Parathyroid adenoma (tissue), 2 donors: Measurements from ENCODE around the gene PMFBP1.

Experiments used
- H2AFZ ChIP-seq: fragments of 300-600 bp; sonication (generic); one replicate; pipeline ENCODE4 v1.7.0; 2017; ENCODE audit warnings: antibody characterized with exemption, mild to moderate bottlenecking
- H3K27ac ChIP-seq: fragments of 300-600 bp; sonication (generic); one replicate; pipeline ENCODE4 v1.7.0; 2017
- H3K27me3 ChIP-seq: fragments of 300-600 bp; sonication (generic); one replicate; pipeline ENCODE4 v1.7.0; 2017; ENCODE audit warnings: low read length; ENCODE audit not compliant: control insufficient read depth, insufficient read depth
- H3K36me3 ChIP-seq: fragments of 300-600 bp; sonication (generic); one replicate; pipeline ENCODE4 v1.7.0; 2017; ENCODE audit warnings: low read length; ENCODE audit not compliant: control insufficient read depth, insufficient read depth
- H3K4me1 ChIP-seq: fragments of 300-600 bp; sonication (generic); one replicate; pipeline ENCODE4 v1.7.0; 2017; ENCODE audit warnings: control low read depth
- H3K4me2 ChIP-seq: fragments of 300-600 bp; sonication (generic); one replicate; pipeline ENCODE4 v1.7.0; 2017; ENCODE audit warnings: low read length
- H3K4me3 ChIP-seq: fragments of 300-600 bp; sonication (generic); one replicate; pipeline ENCODE4 v1.7.0; 2017; ENCODE audit warnings: low read depth, low read length
- H3K79me2 ChIP-seq: fragments of 300-600 bp; sonication (generic); one replicate; pipeline ENCODE4 v1.7.0; 2017; ENCODE audit warnings: control low read depth
- H3K9ac ChIP-seq: fragments of 300-600 bp; sonication (generic); one replicate; pipeline ENCODE4 v1.7.0; 2017; ENCODE audit warnings: mild to moderate bottlenecking
- H3K9me3 ChIP-seq: fragments of 300-600 bp; sonication (generic); one replicate; pipeline ENCODE4 v1.7.0; 2017; ENCODE audit warnings: low read length; ENCODE audit not compliant: control insufficient read depth
- TF ChIP-seq, protein P1 (sequence below): fragments of 300-600 bp; sonication (generic); IDR thresholded peaks from one replicate; pipeline ENCODE4 v1.7.0; 2017; ENCODE audit warnings: antibody characterized with exemption, mild to moderate bottlenecking
- donor health status: primary hyperparathyroidism.

The PMFBP1 gene

DNA sequence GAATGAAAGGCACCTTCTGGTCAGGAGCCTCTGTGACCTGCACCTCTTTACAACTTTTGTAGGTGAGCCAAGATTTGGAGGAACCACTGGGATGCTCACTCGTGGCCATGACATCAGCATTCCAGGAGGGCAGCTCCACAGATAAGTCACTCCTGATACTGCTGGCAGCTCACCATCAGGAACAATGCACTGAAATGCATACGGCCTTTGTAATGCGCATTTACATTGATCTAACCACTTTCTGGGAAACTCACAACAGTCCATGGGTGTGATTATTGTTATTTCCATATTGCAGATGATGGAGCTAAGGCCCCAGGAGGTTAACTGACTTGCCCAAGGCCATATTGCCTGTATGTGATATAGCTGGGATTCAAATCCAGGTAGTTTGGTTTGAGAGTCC, 34.3 kb upstream of the PMFBP1 start:
- Histone ChIP-seq H3K4me1 (no peaks in the 10 kb centered on the region), H3K9me3 (no peaks in the 10 kb centered on the region), H3K79me2 (no peaks in the 10 kb centered on the region), H3K27me3 (no peaks in the 10 kb centered on the region), H3K9ac (no peak overlapping the region), H2AFZ (no peak overlapping the region), H3K4me3 (no peak overlapping the region), H3K4me2 (no peak overlapping the region), H3K36me3 (no peaks in the 10 kb centered on the region), H3K27ac (no peak overlapping the region)
- TF ChIP-seq, protein P1, sequence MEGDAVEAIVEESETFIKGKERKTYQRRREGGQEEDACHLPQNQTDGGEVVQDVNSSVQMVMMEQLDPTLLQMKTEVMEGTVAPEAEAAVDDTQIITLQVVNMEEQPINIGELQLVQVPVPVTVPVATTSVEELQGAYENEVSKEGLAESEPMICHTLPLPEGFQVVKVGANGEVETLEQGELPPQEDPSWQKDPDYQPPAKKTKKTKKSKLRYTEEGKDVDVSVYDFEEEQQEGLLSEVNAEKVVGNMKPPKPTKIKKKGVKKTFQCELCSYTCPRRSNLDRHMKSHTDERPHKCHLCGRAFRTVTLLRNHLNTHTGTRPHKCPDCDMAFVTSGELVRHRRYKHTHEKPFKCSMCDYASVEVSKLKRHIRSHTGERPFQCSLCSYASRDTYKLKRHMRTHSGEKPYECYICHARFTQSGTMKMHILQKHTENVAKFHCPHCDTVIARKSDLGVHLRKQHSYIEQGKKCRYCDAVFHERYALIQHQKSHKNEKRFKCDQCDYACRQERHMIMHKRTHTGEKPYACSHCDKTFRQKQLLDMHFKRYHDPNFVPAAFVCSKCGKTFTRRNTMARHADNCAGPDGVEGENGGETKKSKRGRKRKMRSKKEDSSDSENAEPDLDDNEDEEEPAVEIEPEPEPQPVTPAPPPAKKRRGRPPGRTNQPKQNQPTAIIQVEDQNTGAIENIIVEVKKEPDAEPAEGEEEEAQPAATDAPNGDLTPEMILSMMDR, result no peak

DNA sequence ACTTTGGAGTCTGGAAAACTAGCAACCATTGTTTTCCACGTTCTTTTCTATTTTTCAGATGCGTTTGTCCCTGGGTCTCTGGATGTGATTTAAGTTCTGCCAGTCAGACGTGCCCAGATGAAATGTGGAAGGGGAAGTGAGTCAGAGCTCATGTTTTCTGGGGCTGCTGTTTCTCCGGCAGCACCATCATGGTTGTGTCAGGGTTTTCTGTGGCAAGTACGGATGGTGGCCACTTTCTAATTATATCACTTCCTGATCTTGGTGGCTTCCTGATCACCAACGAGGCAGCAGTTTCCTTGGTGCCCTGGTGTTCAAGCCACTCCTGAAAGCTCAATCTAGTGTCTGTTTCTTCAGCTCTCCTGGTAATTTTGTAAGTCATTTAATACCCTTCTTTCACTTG, 31.4 kb upstream of the PMFBP1 start:
- H3K36me3 ChIP-seq, result no peaks in the 10 kb centered on the region
- TF ChIP-seq, protein P1, result no peak

DNA sequence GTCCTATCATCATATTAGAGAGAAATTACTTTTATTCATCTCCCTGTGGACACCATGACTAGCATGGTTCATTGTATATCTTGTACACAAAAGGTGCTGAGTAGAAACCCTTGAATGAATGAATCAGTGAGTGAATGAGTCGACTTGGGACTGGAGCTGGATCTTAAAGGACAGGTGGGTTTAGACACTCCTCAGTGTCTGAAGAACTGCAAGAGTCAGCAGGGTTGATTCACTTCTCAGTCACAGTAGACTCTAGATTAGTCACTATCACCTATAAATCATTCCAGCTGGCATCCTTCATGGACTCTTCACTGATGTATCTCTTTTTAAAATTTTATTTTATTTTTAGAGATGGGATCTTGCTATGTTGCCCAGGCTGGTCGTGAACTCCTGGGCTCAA, 30.1 kb upstream of the PMFBP1 start:
- Histone ChIP-seq H3K9me3 (no peaks in the 10 kb centered on the region), H3K4me2 (no peak overlapping the region), H2AFZ (no peak overlapping the region), H3K27me3 (no peaks in the 10 kb centered on the region), H3K79me2 (no peaks in the 10 kb centered on the region), H3K4me3 (no peak overlapping the region), H3K9ac (no peak overlapping the region), H3K27ac (no peak overlapping the region), H3K36me3 (no peaks in the 10 kb centered on the region), H3K4me1 (no peaks in the 10 kb centered on the region)
- TF ChIP-seq, protein P1, result no peak

More for the DNA sequence above, 31.4 kb upstream of the PMFBP1 start:
- Histone ChIP-seq H3K27ac (peak overlapping the region; percentile 34), H2AFZ (no peak overlapping the region), H3K79me2 (no peaks in the 10 kb centered on the region), H3K4me2 (no peak overlapping the region), H3K27me3 (no peaks in the 10 kb centered on the region), H3K9me3 (no peaks in the 10 kb centered on the region), H3K4me3 (no peak overlapping the region), H3K9ac (no peak overlapping the region), H3K4me1 (no peaks in the 10 kb centered on the region)

DNA sequence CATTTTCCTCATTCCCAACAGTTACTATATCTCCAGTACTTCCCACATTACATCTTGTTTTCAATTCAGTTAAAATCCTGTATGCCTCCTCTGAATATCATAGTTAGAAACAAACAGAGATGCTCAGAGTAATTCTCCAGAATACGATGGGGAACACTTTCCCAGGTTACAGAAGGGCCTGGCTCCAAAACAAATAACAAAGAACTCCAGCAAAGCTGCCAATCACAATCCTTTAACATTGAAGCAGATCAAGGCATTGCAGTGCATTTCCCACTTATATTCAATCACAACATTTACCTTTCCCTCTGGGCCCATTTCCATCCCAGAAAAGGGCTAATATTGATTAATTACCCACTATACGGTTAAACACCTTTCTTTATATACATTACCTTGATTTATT, 29.4 kb upstream of the PMFBP1 start:
- no peaks in the 10 kb centered on the region for H3K79me2 ChIP-seq
- no peaks in the 10 kb centered on the region for H3K27me3 ChIP-seq
- H3K4me2 ChIP-seq, result no peak overlapping the region
- no peak overlapping the region for H3K9ac ChIP-seq
- no peaks in the 10 kb centered on the region for H3K36me3 ChIP-seq
- H3K4me3 ChIP-seq, result no peak overlapping the region
- TF ChIP-seq, protein P1, result no peak
- no peaks in the 10 kb centered on the region for H3K4me1 ChIP-seq
- H3K9me3 ChIP-seq, result no peaks in the 10 kb centered on the region
- H3K27ac ChIP-seq, result no peak overlapping the region
- no peak overlapping the region for H2AFZ ChIP-seq

DNA sequence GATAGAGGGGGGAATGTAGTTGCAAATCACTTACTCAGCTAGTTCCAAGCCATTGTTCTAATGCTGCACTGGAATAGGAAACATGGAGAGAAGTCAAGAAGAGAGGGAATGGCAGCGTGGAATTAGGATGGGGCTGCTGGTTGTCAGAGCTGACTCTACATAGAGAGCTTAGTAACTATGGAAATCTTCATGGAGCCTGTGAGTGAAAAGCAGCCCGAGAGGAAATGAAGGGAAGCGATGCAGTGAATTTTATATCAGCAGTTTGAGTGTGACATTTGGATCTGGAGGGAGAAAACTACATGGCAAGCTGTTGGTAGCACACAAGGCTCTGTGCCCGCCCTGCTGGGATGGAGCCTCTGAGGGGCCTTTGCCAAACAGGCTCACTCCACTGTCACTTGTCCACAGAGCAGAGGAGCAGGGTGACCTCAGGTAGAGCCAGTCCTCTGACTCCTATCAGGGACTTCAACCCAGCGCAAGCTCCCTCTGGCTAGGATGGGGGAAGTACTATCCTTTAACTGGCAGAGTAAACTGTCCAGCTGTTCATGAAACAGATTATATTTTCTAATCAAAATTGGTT, 27.9 kb upstream of the PMFBP1 start:
- H3K4me3 ChIP-seq, result no peak overlapping the region
- H3K79me2 ChIP-seq, result no peaks in the 10 kb centered on the region
- H3K9me3 ChIP-seq, result no peaks in the 10 kb centered on the region
- TF ChIP-seq, protein P1, result no peak
- H3K36me3 ChIP-seq, result no peaks in the 10 kb centered on the region
- no peak overlapping the region for H2AFZ ChIP-seq
- no peak overlapping the region for H3K9ac ChIP-seq
- H3K27me3 ChIP-seq, result no peaks in the 10 kb centered on the region
- H3K27ac ChIP-seq, result no peak overlapping the region
- H3K4me2 ChIP-seq, result no peak overlapping the region
- no peaks in the 10 kb centered on the region for H3K4me1 ChIP-seq
